ENCODE data around the gene NHLRC2. TPM values are rescaled to one million over a fixed set of nuclear protein-coding genes. Genes with fewer than 3 reads are reported as not detected.

Gene NHLRC2
- total and polyA plus RNA-seq, 2 of the 13 experiments (the other 11 are each of a cell fraction or from before 2014, with no cell fraction given): 7.6 to 12.7 TPM

DNA sequence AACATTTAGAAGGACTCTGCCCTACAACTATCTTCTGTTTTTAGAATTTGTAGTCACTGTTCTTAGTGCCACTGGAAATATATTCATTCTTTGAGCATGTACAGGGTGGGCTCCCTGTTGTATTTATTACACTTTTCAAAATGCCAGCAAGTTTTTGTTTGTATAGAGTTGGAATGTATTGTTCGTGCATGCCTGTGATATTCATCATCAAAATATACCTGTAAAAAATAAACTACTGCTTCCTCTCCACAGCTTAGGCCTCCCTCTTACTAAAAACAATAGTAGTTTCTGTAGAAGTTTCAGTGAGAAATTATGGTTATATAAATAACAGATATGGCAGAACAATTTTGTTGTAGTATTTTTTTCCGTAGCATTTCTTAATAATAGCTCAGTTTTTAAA, 61.6 kb downstream of the NHLRC2 start (continued):
- TF ChIP-seq EEA1 (CRISPR knock-in tag; IDR thresholded peaks at IDR 0.05; ENCODE audit: borderline replicate concordance) (no peak), ZNF619 (CRISPR knock-in tag; IDR thresholded peaks at IDR 0.05) (no peak), ZNF7 (CRISPR knock-in tag; IDR thresholded peaks at IDR 0.05) (no peak), TCF12 (IDR thresholded peaks at IDR 0.05) (no peak), TCF12 (CRISPR knock-in tag; IDR thresholded peaks at IDR 0.05) (no peak), RFX3 (CRISPR knock-in tag; IDR thresholded peaks at IDR 0.05) (no peak), ZNF772 (CRISPR knock-in tag; IDR thresholded peaks at IDR 0.05) (no peak), ZSCAN21 (CRISPR knock-in tag; IDR thresholded peaks at IDR 0.05; ENCODE audit: borderline replicate concordance) (no peak)
- TF ChIP-seq, protein P1, sequence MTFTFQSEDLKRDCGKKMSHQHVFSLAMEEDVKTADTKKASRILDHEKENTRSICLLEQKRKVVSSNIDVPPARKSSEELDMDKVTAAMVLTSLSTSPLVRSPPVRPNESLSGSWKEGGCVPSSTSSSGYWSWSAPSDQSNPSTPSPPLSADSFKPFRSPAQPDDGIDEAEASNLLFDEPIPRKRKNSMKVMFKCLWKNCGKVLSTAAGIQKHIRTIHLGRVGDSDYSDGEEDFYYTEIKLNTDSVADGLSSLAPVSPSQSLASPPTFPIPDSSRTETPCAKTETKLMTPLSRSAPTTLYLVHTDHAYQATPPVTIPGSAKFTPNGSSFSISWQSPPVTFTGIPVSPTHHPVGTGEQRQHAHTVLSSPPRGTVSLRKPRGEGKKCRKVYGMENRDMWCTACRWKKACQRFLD (CRISPR knock-in tag; IDR thresholded peaks at IDR 0.05; ENCODE audit: borderline replicate concordance): no peak
- TF ChIP-seq, protein P2, sequence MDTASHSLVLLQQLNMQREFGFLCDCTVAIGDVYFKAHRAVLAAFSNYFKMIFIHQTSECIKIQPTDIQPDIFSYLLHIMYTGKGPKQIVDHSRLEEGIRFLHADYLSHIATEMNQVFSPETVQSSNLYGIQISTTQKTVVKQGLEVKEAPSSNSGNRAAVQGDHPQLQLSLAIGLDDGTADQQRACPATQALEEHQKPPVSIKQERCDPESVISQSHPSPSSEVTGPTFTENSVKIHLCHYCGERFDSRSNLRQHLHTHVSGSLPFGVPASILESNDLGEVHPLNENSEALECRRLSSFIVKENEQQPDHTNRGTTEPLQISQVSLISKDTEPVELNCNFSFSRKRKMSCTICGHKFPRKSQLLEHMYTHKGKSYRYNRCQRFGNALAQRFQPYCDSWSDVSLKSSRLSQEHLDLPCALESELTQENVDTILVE (CRISPR knock-in tag; IDR thresholded peaks at IDR 0.05): no peak
- TF ChIP-seq, protein P3, sequence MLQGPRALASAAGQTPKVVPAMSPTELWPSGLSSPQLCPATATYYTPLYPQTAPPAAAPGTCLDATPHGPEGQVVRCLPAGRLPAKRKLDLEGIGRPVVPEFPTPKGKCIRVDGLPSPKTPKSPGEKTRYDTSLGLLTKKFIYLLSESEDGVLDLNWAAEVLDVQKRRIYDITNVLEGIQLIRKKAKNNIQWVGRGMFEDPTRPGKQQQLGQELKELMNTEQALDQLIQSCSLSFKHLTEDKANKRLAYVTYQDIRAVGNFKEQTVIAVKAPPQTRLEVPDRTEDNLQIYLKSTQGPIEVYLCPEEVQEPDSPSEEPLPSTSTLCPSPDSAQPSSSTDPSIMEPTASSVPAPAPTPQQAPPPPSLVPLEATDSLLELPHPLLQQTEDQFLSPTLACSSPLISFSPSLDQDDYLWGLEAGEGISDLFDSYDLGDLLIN (CRISPR knock-in tag; IDR thresholded peaks at IDR 0.05; ENCODE audit: borderline replicate concordance): no peak

DNA sequence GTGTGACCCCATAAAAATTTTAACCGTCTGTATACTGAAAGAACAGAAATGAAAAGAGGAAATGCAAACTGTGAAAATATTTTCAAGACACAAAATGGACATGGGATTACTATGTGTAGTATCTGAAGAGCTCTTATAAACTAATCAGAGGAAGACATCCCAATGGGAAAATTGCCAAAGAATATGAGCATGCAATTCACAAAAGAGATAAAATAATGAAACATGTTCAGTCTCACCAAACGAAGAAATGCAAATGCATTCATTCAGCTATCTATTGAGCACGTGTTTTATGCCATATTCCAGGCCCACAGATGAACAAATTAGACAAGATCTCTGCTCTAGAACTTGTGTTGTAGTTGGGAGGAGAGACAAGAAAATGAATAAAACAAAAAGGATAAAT, 63.2 kb downstream of the NHLRC2 start:
- H3K4me1 ChIP-seq (ENCODE audit: insufficient read depth, low read length): no peaks in the 10 kb centered on the region
- H3K9ac ChIP-seq (ENCODE audit: insufficient read depth, low read depth, low read length): no peak overlapping the region
- peak; percentile 32 for TF ChIP-seq RBM22 (optimal IDR thresholded peaks at IDR 0.05; ENCODE audit: low read length)
- no peak for TF ChIP-seq RORA (CRISPR knock-in tag; IDR thresholded peaks at IDR 0.05)
- TF ChIP-seq GABPA (IDR thresholded peaks at IDR 0.05; ENCODE audit: low read depth, low read length): no peak
- no peak for TF ChIP-seq GABPA (CRISPR knock-in tag; IDR thresholded peaks at IDR 0.05; ENCODE audit: low read depth)
- no peak for TF ChIP-seq ZNF335 (CRISPR knock-in tag; IDR thresholded peaks at IDR 0.05)
- no peak for TF ChIP-seq ZFP41 (CRISPR knock-in tag; IDR thresholded peaks at IDR 0.05; ENCODE audit: borderline replicate concordance)
- no peak overlapping the region for H2AFZ ChIP-seq (ENCODE audit: low read length)
- no peak for DNase-seq (ENCODE audit: low spot score)
- ChIA-PET CTCF (ENCODE audit: low intra/inter-chr PET ratio, low total read pairs) (no interaction called here), POLR2A (no interaction called here)
- H3K36me3 ChIP-seq (replicated peaks in 1 of 2; ENCODE audit: control insufficient read depth in 1 of 2, insufficient read depth in 2 of 2, low read length in 2 of 2): no peaks in the 10 kb centered on the region; a peak in 1 of 5 replicates
- no peaks in the 10 kb centered on the region for H3K27me3 ChIP-seq (ENCODE audit: control insufficient read depth in 1 of 2, insufficient read depth in 2 of 2, low read length in 2 of 2)
- no peak for FAIRE-seq
- BruUV-seq (replicated peaks): no TSS peak
- H3K4me2 ChIP-seq (ENCODE audit: low read depth, low read length): no peak overlapping the region
- in situ Hi-C loops (cut with HindIII; ENCODE audit: extremely low pct_ligation_motif_present, low pct_unique_long_range_greater_than_20kb): no loop called here
- no peak overlapping the region for H3K27ac ChIP-seq (ENCODE audit: extremely low read length, insufficient read depth, low read length)
- no peak overlapping the region for H3K4me3 ChIP-seq (replicated peaks in 1 of 3; ENCODE audit: insufficient read depth in 1 of 3, low read depth in 2 of 3, low read length in 3 of 3)
- WGBS (ENCODE audit: low lambda C conversion rate): 95% methylated on average over 3 of the region's 3 CpGs
- H4K20me1 ChIP-seq (ENCODE audit: insufficient read depth, low read length): no peaks in the 10 kb centered on the region
- intact Hi-C loops (cut with micrococcal nuclease; ENCODE audit: unreplicated experiment): loop anchor here (10.0 kb wide), 1 partner anchor 187 kb away; no protein-coding TSS in a partner anchor
- ATAC-seq: no peak
- H3K9me3 ChIP-seq (ENCODE audit: low read length): no peaks in the 10 kb centered on the region
- H3K79me2 ChIP-seq (ENCODE audit: insufficient read depth, low read length): no peaks in the 10 kb centered on the region
